H9 (cell line): Measurements from ENCODE around the gene NOTUM. TPM values are rescaled to one million over a fixed set of nuclear protein-coding genes. Genes with fewer than 3 reads are reported as not detected.

Experiments
- DNase-seq: peaks from one replicate; pipeline ENCODE4 v3.0.0-alpha.2; 2017
- H2AFZ ChIP-seq: one replicate; pipeline ENCODE4 v1.6.1; 2013; ENCODE audit warnings: mild to moderate bottlenecking, low read length, control low read depth, moderate library complexity
- H2AK5ac ChIP-seq: 2 replicates; pipeline ENCODE4 v1.6.1; 2013; ENCODE audit warnings: low read length, control low read depth, mixed read lengths; ENCODE audit not compliant: insufficient read length
- H2BK120ac ChIP-seq: one replicate; pipeline ENCODE4 v1.6.1; 2013; ENCODE audit warnings: low read depth, mild to moderate bottlenecking, low read length, control low read depth, inconsistent platforms; ENCODE audit not compliant: poor library complexity, severe bottlenecking
- H2BK12ac ChIP-seq: 2 replicates; pipeline ENCODE4 v1.6.1; 2013; ENCODE audit warnings: low read length, control low read depth, mixed read lengths, low read depth; ENCODE audit not compliant: insufficient read length
- H2BK15ac ChIP-seq: 2 replicates; pipeline ENCODE4 v1.6.1; 2013; ENCODE audit warnings: low read depth, low read length, control low read depth
- H2BK20ac ChIP-seq: one replicate; pipeline ENCODE4 v1.6.1; 2013; ENCODE audit warnings: low read depth, mild to moderate bottlenecking, low read length, control low read depth, inconsistent platforms; ENCODE audit not compliant: poor library complexity, severe bottlenecking
- H2BK5ac ChIP-seq: 2 replicates; pipeline ENCODE4 v1.6.1; 2013; ENCODE audit warnings: low read length, control low read depth, mixed read lengths; ENCODE audit not compliant: insufficient read length
- H3K14ac ChIP-seq: 2 replicates; pipeline ENCODE4 v1.6.1; 2013; ENCODE audit warnings: low read length, control low read depth; ENCODE audit not compliant: insufficient read depth
- H3K18ac ChIP-seq: 2 replicates; pipeline ENCODE4 v1.6.1; 2013; ENCODE audit warnings: low read depth, mild to moderate bottlenecking, mixed read lengths, low read length, control low read depth; ENCODE audit not compliant: insufficient read length
- H3K23ac ChIP-seq: 2 replicates; pipeline ENCODE4 v1.6.1; 2013; ENCODE audit warnings: low read length, control low read depth, mixed read lengths, low read depth; ENCODE audit not compliant: insufficient read length
- H3K23me2 ChIP-seq: 2 replicates; pipeline ENCODE4 v1.6.1; 2013; ENCODE audit warnings: low read depth, mild to moderate bottlenecking, mixed read lengths, low read length, control low read depth; ENCODE audit not compliant: insufficient read length, poor library complexity, severe bottlenecking
- H3K27ac ChIP-seq: 2 replicates; pipeline ENCODE4 v1.5.1; 2013; ENCODE audit warnings: low read length, control low read depth, mixed read lengths, low read depth; ENCODE audit not compliant: insufficient read length
- H3K27me3 ChIP-seq: 2 replicates; pipeline ENCODE4 v1.6.1; 2013; ENCODE audit warnings: low read length, control low read depth, inconsistent platforms; ENCODE audit not compliant: insufficient read depth
- H3K4ac ChIP-seq: 2 replicates; pipeline ENCODE4 v1.6.1; 2013; ENCODE audit warnings: low read depth, mild to moderate bottlenecking, control low read depth, inconsistent platforms, low read length, moderate library complexity
- H3K4me1 ChIP-seq: 2 replicates; pipeline ENCODE4 v1.6.1; 2013; ENCODE audit warnings: low read length, control low read depth, inconsistent platforms; ENCODE audit not compliant: insufficient read depth
- H3K4me2 ChIP-seq: 2 replicates; pipeline ENCODE4 v1.6.1; 2013; ENCODE audit warnings: low read length, control low read depth, mixed read lengths; ENCODE audit not compliant: insufficient read length, insufficient read depth
- H3K56ac ChIP-seq: 2 replicates; pipeline ENCODE4 v1.6.1; 2013; ENCODE audit warnings: low read depth, mild to moderate bottlenecking, mixed read lengths, low read length, control low read depth; ENCODE audit not compliant: insufficient read length
- H3K79me1 ChIP-seq: 2 replicates; pipeline ENCODE4 v1.6.1; 2013; ENCODE audit warnings: low read depth, mild to moderate bottlenecking, moderate library complexity, low read length, control low read depth, inconsistent platforms; ENCODE audit not compliant: insufficient read depth, poor library complexity, severe bottlenecking
- H3K79me2 ChIP-seq: 2 replicates; pipeline ENCODE4 v1.6.1; 2013; ENCODE audit warnings: low read length, control low read depth, inconsistent platforms; ENCODE audit not compliant: insufficient read depth
- H3K9ac ChIP-seq: 2 replicates; pipeline ENCODE4 v1.6.1; 2013; ENCODE audit warnings: low read length, control low read depth, mixed read lengths; ENCODE audit not compliant: insufficient read length; ENCODE audit errors: extremely low read depth
- H3K9me3 ChIP-seq: one replicate; pipeline ENCODE4 v1.6.1; 2013; ENCODE audit warnings: low read depth, low read length, inconsistent platforms; ENCODE audit not compliant: control insufficient read depth
- H3T11ph ChIP-seq: one replicate; pipeline ENCODE4 v1.6.1; 2013; ENCODE audit warnings: mild to moderate bottlenecking, low read length, control low read depth, inconsistent platforms
- H4K20me1 ChIP-seq: one replicate; pipeline ENCODE4 v1.6.1; 2013; ENCODE audit not compliant: control insufficient read depth, insufficient read length, insufficient read depth
- H4K5ac ChIP-seq: 2 replicates; pipeline ENCODE4 v1.6.1; 2013; ENCODE audit warnings: low read depth, mild to moderate bottlenecking, mixed read lengths, low read length, control low read depth; ENCODE audit not compliant: insufficient read length
- H4K8ac ChIP-seq: replicated peaks from 2 replicates; pipeline ENCODE4 v1.6.1; 2013; ENCODE audit warnings: low read length, control low read depth, mixed read lengths, low read depth; ENCODE audit not compliant: insufficient read length
- H4K91ac ChIP-seq: 2 replicates; pipeline ENCODE4 v1.6.1; 2013; ENCODE audit warnings: low read depth, mild to moderate bottlenecking, moderate library complexity, mixed read lengths, low read length, control low read depth; ENCODE audit not compliant: insufficient read length
- H3K27ac Mint-ChIP-seq, 3 experiments: 2 replicates in 2 of 3; 3 replicates in 1 of 3; pipeline ENCODE4 v1.8.0; 2020 to 2021; ENCODE audit warnings: mixed read lengths in 3 of 3, mild to moderate bottlenecking in 1 of 3, moderate library complexity in 1 of 3
- H3K27me3 Mint-ChIP-seq: 2 replicates; pipeline ENCODE4 v1.8.0; 2021; ENCODE audit warnings: low read depth, mild to moderate bottlenecking, moderate library complexity, mixed read lengths
- H3K36me3 Mint-ChIP-seq, 3 experiments: 2 replicates in 2 of 3; 3 replicates in 1 of 3; pipeline ENCODE4 v1.8.0; 2020 to 2021; ENCODE audit warnings: low read depth in 3 of 3, mixed read lengths in 3 of 3; ENCODE audit not compliant: insufficient read depth in 1 of 3
- H3K4me1 Mint-ChIP-seq, 2 experiments: 2 replicates each; pipeline ENCODE4 v1.8.0; 2020; ENCODE audit warnings: mixed read lengths in 2 of 2
- H3K4me3 Mint-ChIP-seq, 2 experiments: 2 replicates in 1 of 2; 3 replicates in 1 of 2; pipeline ENCODE4 v1.8.0; 2020 to 2021; ENCODE audit warnings: mild to moderate bottlenecking in 2 of 2, mixed read lengths in 2 of 2, moderate library complexity in 1 of 2
- H3K9me3 Mint-ChIP-seq, 2 experiments: 2 replicates in 1 of 2; 3 replicates in 1 of 2; pipeline ENCODE4 v1.8.0; 2020; ENCODE audit warnings: mild to moderate bottlenecking in 2 of 2, mixed read lengths in 2 of 2, moderate library complexity in 1 of 2
- CTCF ChIP-seq: fragments of 200-600 bp; sonication (generic); conservative IDR thresholded peaks from 3 replicates; pipeline ENCODE4 v1.8.0; 2021; ENCODE audit warnings: antibody characterized with exemption, mild to moderate bottlenecking
- WGBS: extraction: QIAGEN DNeasy Blood & Tissue Kit; methylation state at CpG from one replicate; pipeline ENCODE4 v1.1.7; 2013; ENCODE audit warnings: missing lambda C conversion rate, low lambda C conversion rate, mixed read lengths; ENCODE audit not compliant: insufficient read length; ENCODE audit errors: extremely low coverage; 5-methylcytosine and 5-hydroxymethylcytosine counted together
- total RNA-seq: library from RNA; stranded (reverse); gene quantifications from 2 replicates; pipeline ENCODE4 v1.2.1, GENCODE V29; 2021

NOTUM gene
- total RNA-seq, 1 experiment from 2014 or later = 2.1 TPM

DNA sequence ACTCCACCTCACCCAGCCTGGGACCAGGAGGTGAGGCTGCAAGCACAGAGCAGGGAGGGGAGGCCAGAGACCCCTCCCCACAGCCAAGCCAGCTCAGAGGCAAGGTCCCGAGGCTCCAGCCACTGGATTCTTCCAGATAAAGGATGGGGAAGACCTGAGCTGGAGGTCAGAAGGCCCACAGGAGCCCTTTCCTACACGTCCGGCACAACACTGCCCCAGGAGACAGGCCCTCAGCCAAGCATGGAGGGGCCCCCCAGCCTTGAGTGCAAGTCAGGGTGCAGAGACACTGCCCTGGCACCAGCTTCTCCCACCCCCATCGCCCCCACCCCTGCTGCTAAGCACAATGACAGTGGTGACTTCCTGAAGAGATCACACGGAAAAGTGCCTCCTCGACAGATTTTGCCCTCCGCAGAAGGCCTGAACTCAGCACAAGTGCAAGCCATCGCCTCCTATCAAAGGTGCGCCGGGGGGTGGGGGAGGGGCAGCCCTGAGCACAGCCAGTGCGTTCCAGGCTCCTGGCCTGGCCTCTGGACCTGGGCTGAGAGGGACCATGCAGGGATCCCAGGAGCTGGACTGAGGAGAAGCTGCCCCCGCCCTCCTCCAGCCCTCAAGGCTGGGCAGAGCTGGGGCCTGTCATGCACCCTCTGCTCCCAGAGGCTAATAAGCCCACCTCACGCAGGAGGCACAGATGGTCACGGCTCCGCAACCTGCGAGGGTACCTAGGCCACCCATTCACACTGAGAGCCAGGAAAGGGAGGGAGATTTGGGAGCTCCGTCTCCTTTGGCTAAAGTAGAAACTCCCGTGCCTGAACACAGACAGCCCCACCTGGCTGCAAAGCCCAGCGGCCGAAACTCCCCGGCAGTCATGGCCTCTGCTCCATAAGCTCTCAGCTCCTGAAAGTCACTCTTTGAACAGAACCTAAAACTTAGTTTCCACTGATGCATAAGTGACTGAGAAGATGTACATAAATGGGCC is 36.1 kb downstream of the NOTUM start:
- Histone ChIP-seq H2AK5ac (no peak overlapping the region), H3K79me1 (peaks cover 5% of the 10 kb centered on the region), H2BK15ac (no peak overlapping the region), H3K14ac (no peak overlapping the region), H4K5ac (no peak overlapping the region), H3K4ac (no peak overlapping the region), H2BK12ac (no peak overlapping the region), H4K20me1 (no peaks in the 10 kb centered on the region), H2BK120ac (no peak overlapping the region), H2AFZ (no peak overlapping the region), H3K4me1 (peaks cover 3% of the 10 kb centered on the region; the same call in 1 of the 2 replicates), H3K27me3 (no peaks in the 10 kb centered on the region), H4K91ac (no peak overlapping the region), H3K4me2 (peak overlapping the region; percentile 5), H3K79me2 (peaks cover 22% of the 10 kb centered on the region; the same call in 1 of the 2 replicates), H3K56ac (no peak overlapping the region), H4K8ac (no peak overlapping the region), H3K9me3 (no peaks in the 10 kb centered on the region), H3K23me2 (peaks cover 11% of the 10 kb centered on the region), H3T11ph (no peak overlapping the region), H3K9ac (no peak overlapping the region), H3K18ac (no peak overlapping the region), H2BK5ac (no peak overlapping the region), H2BK20ac (no peak overlapping the region), H3K23ac (no peak overlapping the region), H3K27ac (no peak overlapping the region)
- no CpG with 5 or more reads among the region's 21 CpGs for WGBS
- no peak for TF ChIP-seq CTCF
- Mint-ChIP-seq H3K9me3 (no peaks in the 10 kb centered on the region), H3K27me3 (peaks cover 9% of the 10 kb centered on the region), H3K27ac (peak overlapping the region in 2 of 3 experiments; percentile 93 to 97; a peak in 4 of 7 replicates), H3K4me3 (peak overlapping the region; percentile 79 to 85), H3K4me1 (peaks cover 35 to 38% of the 10 kb centered on the region in 2 experiments), H3K36me3 (peaks cover 10 to 22% (median 15%) of the 10 kb centered on the region in 3 experiments; a peak in 6 of 7 replicates)
- DNase-seq = peak; percentile 82
